ENCODE measurements around the gene SIGLECL1.
"Not testable (repeated sequence)": the region's sequence is repeated elsewhere in the genome, so short reads cannot be mapped to it uniquely, and the experiment has no call there.

Gene SIGLECL1

DNA sequence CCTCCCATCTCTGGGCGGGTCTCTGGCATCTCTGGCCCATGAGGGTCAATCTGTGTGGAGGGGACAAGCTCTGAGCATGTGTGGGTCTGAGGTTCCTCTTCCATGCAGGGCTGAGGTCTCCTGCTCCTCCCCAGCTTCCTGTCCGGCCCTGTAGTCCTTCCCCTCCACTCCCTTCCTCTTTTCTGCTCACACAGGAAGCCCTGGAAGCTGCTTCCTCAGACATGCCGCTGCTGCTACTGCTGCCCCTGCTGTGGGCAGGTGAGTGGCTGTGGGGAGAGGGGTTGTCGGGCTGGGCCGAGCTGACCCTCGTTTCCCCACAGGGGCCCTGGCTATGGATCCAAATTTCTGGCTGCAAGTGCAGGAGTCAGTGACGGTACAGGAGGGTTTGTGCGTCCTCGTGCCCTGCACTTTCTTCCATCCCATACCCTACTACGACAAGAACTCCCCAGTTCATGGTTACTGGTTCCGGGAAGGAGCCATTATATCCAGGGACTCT lies 25.9 kb upstream of the SIGLECL1 start, which contains the start of gene CD33:
Gene CD33, plus strand, starts transcription at position 183 of the 496 bp plus-strand sequence. Its CDS starts 39 bp downstream, at position 222.
- not testable (repeated sequence) for H3K36me3 ChIP-seq (ENCODE audit: insufficient read depth, low read depth, low read length); H3K4me3 ChIP-seq (ENCODE audit: low read length); H3K4me1 ChIP-seq (ENCODE audit: insufficient read depth, low read length); H3K9ac ChIP-seq (ENCODE audit: low read depth, low read length); H3K27ac ChIP-seq (ENCODE audit: low read length); H3K27me3 ChIP-seq (ENCODE audit: insufficient read depth, low read length); H3K9me3 ChIP-seq (ENCODE audit: insufficient read depth, low read depth, low read length)

DNA sequence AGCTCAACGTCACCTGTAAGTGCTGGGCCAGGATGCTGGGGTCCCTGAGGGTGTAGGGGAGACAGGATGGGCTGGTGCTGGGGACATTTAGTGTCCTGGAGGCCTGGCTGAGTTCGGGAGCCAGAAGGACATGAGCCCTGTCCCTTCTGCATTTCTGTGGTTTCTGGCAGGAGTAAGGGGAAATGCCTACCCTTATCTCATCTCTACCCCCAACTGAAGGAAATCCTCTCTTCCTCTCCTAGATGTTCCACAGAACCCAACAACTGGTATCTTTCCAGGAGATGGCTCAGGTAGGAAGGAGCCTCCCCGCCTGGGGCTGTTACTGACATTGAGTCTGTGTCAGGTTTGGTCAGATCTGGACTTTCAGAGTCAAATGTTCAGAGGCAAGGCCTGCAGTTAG lies 24.8 kb upstream of the SIGLECL1 start:
- no peaks in the 10 kb centered on the region for H3K9me3 ChIP-seq (ENCODE audit: insufficient read depth, low read depth, low read length)
- no peak overlapping the region for H3K9ac ChIP-seq (ENCODE audit: low read depth, low read length)
- no peak overlapping the region for H3K27ac ChIP-seq (ENCODE audit: low read length)
- no peaks in the 10 kb centered on the region for H3K27me3 ChIP-seq (ENCODE audit: insufficient read depth, low read length)
- H3K36me3 ChIP-seq (ENCODE audit: insufficient read depth, low read depth, low read length), result no peaks in the 10 kb centered on the region
- H3K4me1 ChIP-seq (ENCODE audit: insufficient read depth, low read length), result no peaks in the 10 kb centered on the region
- H3K4me3 ChIP-seq (ENCODE audit: low read length), result no peak overlapping the region

GRCh38 chr19:51227326-51227725 lies 23.6 kb upstream of the SIGLECL1 start:
- Histone ChIP-seq H3K27me3 (ENCODE audit: insufficient read depth, low read length) (no peaks in the 10 kb centered on the region), H3K4me1 (ENCODE audit: insufficient read depth, low read length) (no peaks in the 10 kb centered on the region), H3K36me3 (ENCODE audit: insufficient read depth, low read depth, low read length) (no peaks in the 10 kb centered on the region), H3K9me3 (ENCODE audit: insufficient read depth, low read depth, low read length) (no peaks in the 10 kb centered on the region), H3K9ac (ENCODE audit: low read depth, low read length) (no peak overlapping the region), H3K27ac (ENCODE audit: low read length) (no peak overlapping the region), H3K4me3 (ENCODE audit: low read length) (no peak overlapping the region)

DNA sequence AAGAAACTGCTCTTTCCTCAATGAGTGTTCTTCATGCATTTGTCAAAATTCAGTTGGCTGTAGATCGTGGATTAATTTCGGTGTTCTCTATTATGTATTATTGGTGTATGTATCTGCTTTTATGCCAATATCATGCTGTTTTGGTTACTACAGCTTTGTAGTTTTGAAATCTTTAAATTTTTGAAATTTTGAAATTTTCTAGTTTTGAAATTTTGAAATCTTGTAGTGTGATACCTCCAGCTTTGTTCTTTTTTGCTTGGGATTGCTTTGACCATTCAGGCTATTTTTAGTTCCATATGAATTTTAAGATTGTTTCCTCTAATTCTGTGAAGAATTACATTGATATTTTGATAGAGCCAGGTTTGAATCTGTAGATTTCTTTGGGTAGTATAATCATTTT lies 22.9 kb upstream of the SIGLECL1 start:
- H3K4me1 ChIP-seq (ENCODE audit: insufficient read depth, low read length), result no peaks in the 10 kb centered on the region
- H3K9ac ChIP-seq (ENCODE audit: low read depth, low read length), result no peak overlapping the region
- H3K9me3 ChIP-seq (ENCODE audit: insufficient read depth, low read depth, low read length), result no peaks in the 10 kb centered on the region
- no peaks in the 10 kb centered on the region for H3K36me3 ChIP-seq (ENCODE audit: insufficient read depth, low read depth, low read length)
- H3K4me3 ChIP-seq (ENCODE audit: low read length), result no peak overlapping the region
- no peaks in the 10 kb centered on the region for H3K27me3 ChIP-seq (ENCODE audit: insufficient read depth, low read length)
- H3K27ac ChIP-seq (ENCODE audit: low read length), result no peak overlapping the region

DNA sequence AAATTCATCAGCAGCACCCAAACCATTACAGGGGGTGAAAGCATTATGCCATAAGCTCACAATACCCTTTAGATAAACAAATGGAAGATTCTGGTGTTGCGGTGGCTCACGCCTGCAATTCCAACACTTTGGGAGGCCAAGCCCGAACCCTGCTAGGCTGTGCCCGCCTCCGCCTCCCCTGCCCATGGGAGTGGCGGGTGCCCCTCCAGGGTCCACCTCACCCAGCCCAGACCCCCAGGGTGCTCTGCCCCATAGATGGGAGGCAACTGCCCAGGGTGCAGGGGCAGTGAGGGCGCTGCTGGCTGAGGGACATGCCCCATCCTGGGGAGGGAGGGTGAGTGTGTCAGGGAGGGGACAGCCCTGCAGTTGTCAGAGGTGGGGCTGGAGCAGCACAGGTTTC lies 10.0 kb upstream of the SIGLECL1 start:
- H3K9ac ChIP-seq (ENCODE audit: low read depth, low read length), result no peak overlapping the region
- no peaks in the 10 kb centered on the region for H3K4me1 ChIP-seq (ENCODE audit: insufficient read depth, low read length)
- H3K4me3 ChIP-seq (ENCODE audit: low read length), result no peak overlapping the region
- peaks cover 7% of the 10 kb centered on the region; the same call in 1 of the 2 replicates for H3K9me3 ChIP-seq (ENCODE audit: insufficient read depth, low read depth, low read length)
- no peak overlapping the region for H3K27ac ChIP-seq (ENCODE audit: low read length)
- no peaks in the 10 kb centered on the region for H3K36me3 ChIP-seq (ENCODE audit: insufficient read depth, low read depth, low read length)
- H3K27me3 ChIP-seq (ENCODE audit: insufficient read depth, low read length), result no peaks in the 10 kb centered on the region; the same call in 1 of the 2 replicates

GRCh38 chr19:51242881-51243630 lies 7.8 kb upstream of the SIGLECL1 start:
- Histone ChIP-seq H3K27ac (ENCODE audit: low read length) (no peak overlapping the region), H3K27me3 (ENCODE audit: insufficient read depth, low read length) (no peaks in the 10 kb centered on the region; the same call in 1 of the 2 replicates), H3K4me3 (ENCODE audit: low read length) (no peak overlapping the region), H3K4me1 (ENCODE audit: insufficient read depth, low read length) (no peaks in the 10 kb centered on the region), H3K36me3 (ENCODE audit: insufficient read depth, low read depth, low read length) (no peaks in the 10 kb centered on the region), H3K9ac (ENCODE audit: low read depth, low read length) (no peak overlapping the region), H3K9me3 (ENCODE audit: insufficient read depth, low read depth, low read length) (0 out of 2 replicates have a peak, but pooled peaks cover 6% of the 10 kb centered on the region)

DNA sequence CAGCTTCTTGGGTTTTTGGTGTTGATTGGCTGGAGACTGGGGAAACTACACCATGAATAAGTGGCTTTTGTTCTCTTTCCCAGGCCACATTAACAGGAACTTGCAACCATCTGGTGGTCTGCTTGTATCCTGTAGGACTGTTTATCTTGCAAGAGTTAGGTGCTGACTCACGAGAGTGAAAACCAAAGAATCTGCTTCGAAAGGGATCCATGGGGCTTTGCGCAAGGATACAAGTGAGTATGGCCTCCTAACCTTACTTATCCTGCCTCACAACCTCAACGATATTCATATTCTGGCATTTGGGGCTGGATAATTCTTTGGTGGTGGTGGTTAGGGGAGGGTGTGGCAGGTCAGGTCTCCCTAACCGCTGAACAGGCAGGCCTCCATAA lies 4.7 kb upstream of the SIGLECL1 start:
- Histone ChIP-seq H3K27ac (ENCODE audit: low read length) (no peak overlapping the region), H3K36me3 (ENCODE audit: insufficient read depth, low read depth, low read length) (no peaks in the 10 kb centered on the region), H3K4me3 (ENCODE audit: low read length) (no peak overlapping the region), H3K9me3 (ENCODE audit: insufficient read depth, low read depth, low read length) (no peaks in the 10 kb centered on the region), H3K9ac (ENCODE audit: low read depth, low read length) (no peak overlapping the region), H3K27me3 (ENCODE audit: insufficient read depth, low read length) (no peaks in the 10 kb centered on the region), H3K4me1 (ENCODE audit: insufficient read depth, low read length) (no peaks in the 10 kb centered on the region)

DNA sequence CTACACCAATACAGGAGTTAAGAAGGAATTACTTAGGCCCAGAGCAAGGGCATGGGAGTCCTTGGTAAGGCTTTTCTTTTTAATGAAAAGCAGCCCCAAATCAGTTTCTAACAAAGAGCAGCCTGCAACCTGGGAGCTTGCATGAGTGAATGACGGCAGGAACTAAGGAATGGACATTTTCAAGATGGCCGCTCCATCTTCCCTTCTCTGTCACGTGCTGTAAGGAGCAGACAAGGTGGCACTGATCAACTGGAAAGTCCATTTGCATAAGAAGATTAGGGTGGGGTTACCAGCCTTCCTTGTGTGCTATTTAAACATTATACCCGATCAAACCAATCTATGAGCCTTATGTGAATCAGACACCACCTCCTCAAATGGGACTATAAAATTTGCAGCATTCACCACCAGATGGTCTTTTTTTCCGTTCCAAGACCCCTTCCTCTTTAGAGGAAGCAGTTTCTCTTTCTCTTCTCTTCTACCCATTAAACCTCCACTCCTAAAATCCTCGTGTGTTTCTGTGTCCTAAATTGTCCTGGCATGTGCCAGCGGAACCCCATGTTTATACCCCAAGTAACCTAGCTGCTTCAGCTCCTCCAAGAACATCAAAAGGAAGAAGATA lies 2.8 kb upstream of the SIGLECL1 start:
- Histone ChIP-seq H3K4me3 (ENCODE audit: low read length) (no peak overlapping the region), H3K27ac (ENCODE audit: low read length) (no peak overlapping the region), H3K36me3 (ENCODE audit: insufficient read depth, low read depth, low read length) (no peaks in the 10 kb centered on the region), H3K27me3 (ENCODE audit: insufficient read depth, low read length) (no peaks in the 10 kb centered on the region), H3K9ac (ENCODE audit: low read depth, low read length) (no peak overlapping the region), H3K9me3 (ENCODE audit: insufficient read depth, low read depth, low read length) (no peaks in the 10 kb centered on the region), H3K4me1 (ENCODE audit: insufficient read depth, low read length) (no peaks in the 10 kb centered on the region)

DNA sequence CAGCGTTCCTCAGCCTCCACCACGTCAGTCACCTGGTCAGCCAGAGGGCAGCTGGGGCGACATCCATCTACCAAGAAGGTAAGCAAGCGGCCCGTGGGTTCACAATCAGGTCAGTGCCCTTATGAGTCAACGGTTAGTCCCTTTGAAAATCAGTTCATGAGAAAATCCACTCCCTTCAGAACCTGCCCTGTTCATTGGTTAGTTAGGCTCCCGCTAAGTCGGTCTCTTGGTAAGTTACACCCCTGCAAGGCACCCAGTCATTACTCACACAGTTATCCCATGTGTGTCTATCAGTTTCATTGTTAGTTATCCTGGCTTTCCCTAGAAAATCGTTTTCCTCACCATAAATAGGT lies 564 bp downstream of the SIGLECL1 start:
- Histone ChIP-seq H3K9me3 (ENCODE audit: insufficient read depth, low read depth, low read length) (no peaks in the 10 kb centered on the region), H3K36me3 (ENCODE audit: insufficient read depth, low read depth, low read length) (no peaks in the 10 kb centered on the region), H3K4me1 (ENCODE audit: insufficient read depth, low read length) (no peaks in the 10 kb centered on the region), H3K27ac (ENCODE audit: low read length) (no peak overlapping the region), H3K27me3 (ENCODE audit: insufficient read depth, low read length) (no peaks in the 10 kb centered on the region), H3K4me3 (ENCODE audit: low read length) (no peak overlapping the region), H3K9ac (ENCODE audit: low read depth, low read length) (no peak overlapping the region)

DNA sequence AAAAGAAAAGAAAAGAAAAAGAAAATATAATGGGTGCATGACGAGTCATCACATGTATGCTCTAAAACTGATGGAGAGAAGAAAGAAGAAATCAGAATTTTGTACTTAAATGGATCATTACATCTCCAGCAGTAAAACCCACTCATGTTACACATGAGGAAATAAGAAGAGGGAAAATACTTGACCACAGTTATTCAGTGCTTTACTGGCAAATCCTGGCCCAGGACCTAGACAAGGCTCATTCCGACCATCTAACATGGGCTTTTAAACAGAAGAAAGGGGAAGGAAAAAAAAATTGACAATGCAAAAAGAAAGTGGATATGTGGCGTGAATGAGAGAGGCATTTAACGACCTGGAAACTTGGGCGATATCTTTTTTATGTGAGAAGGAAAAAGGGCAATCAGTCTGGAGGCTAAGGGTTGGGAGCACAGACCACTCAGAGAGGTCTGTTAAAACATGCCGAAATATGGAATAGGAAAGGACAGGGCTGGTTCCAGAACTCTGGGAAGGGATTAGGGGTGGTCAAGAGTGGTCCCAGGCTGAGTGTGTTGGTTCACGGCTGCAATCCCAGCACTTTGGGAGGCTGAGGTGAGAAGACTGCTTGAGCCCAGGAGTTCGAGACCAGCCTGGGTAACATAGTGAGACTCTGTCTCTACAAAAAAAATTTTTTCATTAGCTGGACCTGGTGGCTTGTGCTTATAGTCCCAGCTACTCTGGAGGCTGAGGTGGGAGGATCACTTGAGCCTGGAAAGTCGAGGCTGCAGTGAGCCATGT lies 1.6 kb downstream of the SIGLECL1 start:
- Histone ChIP-seq H3K9ac (ENCODE audit: low read depth, low read length) (no peak overlapping the region), H3K27ac (ENCODE audit: low read length) (no peak overlapping the region), H3K4me1 (ENCODE audit: insufficient read depth, low read length) (no peaks in the 10 kb centered on the region), H3K4me3 (ENCODE audit: low read length) (no peak overlapping the region), H3K27me3 (ENCODE audit: insufficient read depth, low read length) (no peaks in the 10 kb centered on the region), H3K36me3 (ENCODE audit: insufficient read depth, low read depth, low read length) (no peaks in the 10 kb centered on the region), H3K9me3 (ENCODE audit: insufficient read depth, low read depth, low read length) (no peaks in the 10 kb centered on the region)

- no peak overlapping the region for H3K27ac ChIP-seq (ENCODE audit: low read length)
- H3K36me3 ChIP-seq (ENCODE audit: insufficient read depth, low read depth, low read length), result no peaks in the 10 kb centered on the region
- no peak overlapping the region for H3K9ac ChIP-seq (ENCODE audit: low read depth, low read length)
- H3K27me3 ChIP-seq (ENCODE audit: insufficient read depth, low read length), result no peaks in the 10 kb centered on the region
- no peaks in the 10 kb centered on the region for H3K4me1 ChIP-seq (ENCODE audit: insufficient read depth, low read length)
- no peaks in the 10 kb centered on the region for H3K9me3 ChIP-seq (ENCODE audit: insufficient read depth, low read depth, low read length)
- H3K4me3 ChIP-seq (ENCODE audit: low read length), result no peak overlapping the region
These were observed 2.4 kb downstream of the SIGLECL1 start for GRCh38 chr19:51253088-51253806.

Data from iPS-20b (cell line).